ENCODE results near the gene TTC7B. TPM values are rescaled to one million over a fixed set of nuclear protein-coding genes. Genes with fewer than 3 reads are reported as not detected.

Gene TTC7B
- total RNA-seq, 1 experiment from 2014 or later: under 0.01 TPM

DNA sequence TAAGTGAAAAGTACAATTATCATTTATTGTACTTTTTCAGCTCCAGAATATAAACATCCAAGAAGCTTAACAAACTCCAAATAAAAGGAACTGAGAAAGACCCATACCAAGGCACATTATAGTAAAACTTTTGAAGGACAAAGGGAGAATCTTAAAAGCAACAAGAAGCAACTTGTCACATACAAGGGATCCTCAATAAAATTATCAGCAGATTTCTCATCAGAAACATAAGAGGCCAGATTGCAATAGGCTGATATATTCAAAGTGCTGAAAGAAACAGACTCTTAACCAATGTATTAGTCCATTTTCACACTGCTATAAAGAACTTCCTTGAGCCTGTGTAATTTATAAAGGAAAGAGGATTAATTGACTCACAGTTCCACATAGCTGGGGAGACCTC lies 48.3 kb downstream of the TTC7B start:
- Histone ChIP-seq H3K9me3 (ENCODE audit: low read length) (peaks cover 35% of the 10 kb centered on the region), H3K27me3 (ENCODE audit: low read length) (peaks cover 6% of the 10 kb centered on the region; the same call in 1 of the 2 replicates), H3K36me3 (ENCODE audit: insufficient read depth, low read length) (no peaks in the 10 kb centered on the region; the same call in 1 of the 2 replicates), H3K79me2 (ENCODE audit: low read length) (no peaks in the 10 kb centered on the region), H2AFZ (ENCODE audit: low read length) (no peak overlapping the region), H3K4me2 (ENCODE audit: low read depth, low read length, poor library complexity, severe bottlenecking) (no peak overlapping the region), H4K20me1 (ENCODE audit: insufficient read depth, low read depth, low read length) (no peaks in the 10 kb centered on the region), H3K9ac (ENCODE audit: low read length) (no peak overlapping the region), H3K9me2 (replicated peaks; ENCODE audit: insufficient read depth, low read length) (no peaks in the 10 kb centered on the region), H3K4me1 (ENCODE audit: low read length) (no peaks in the 10 kb centered on the region), H3K27ac (ENCODE audit: low read length) (no peak overlapping the region), H3K4me3 (ENCODE audit: low read length) (no peak overlapping the region)
- no peak for DNase-seq

DNA sequence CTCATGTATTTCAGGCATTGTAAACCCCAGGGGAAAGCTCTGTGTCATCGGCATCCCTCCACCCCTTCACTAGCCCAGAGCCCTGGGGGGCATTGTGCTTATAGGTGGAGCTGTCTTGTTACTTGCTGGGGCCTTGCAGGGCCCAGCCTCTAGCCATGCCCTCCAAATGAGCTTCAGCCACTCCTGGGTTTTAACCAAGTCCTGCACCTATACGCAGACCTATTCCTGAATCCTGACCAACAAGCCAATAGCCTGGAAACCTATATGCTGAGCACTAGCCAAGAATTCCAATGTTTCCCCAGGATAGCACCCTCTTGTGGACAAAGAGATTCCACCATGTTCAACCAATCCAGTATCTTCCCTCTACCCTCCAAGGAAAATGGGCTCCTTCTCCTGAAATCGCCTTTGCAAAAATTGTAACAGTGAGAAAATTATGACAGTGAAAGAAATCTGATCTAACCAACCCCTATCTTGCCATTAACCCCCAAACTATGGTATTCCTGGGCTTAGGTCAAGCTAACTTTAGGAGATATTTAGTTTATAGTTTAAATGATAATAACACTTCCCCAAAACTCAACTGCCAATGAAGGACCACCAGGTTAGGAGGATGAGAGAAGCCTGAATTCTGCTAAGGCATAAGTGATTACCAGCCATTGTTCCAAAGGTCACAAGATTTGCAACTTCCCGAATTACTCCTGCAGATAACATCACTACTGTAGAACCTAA lies 55.5 kb downstream of the TTC7B start:
- Histone ChIP-seq H3K36me3 (ENCODE audit: insufficient read depth, low read length) (no peaks in the 10 kb centered on the region), H3K4me2 (ENCODE audit: low read depth, low read length, poor library complexity, severe bottlenecking) (no peak overlapping the region), H2AFZ (ENCODE audit: low read length) (no peak overlapping the region), H3K79me2 (ENCODE audit: low read length) (no peaks in the 10 kb centered on the region), H3K9ac (ENCODE audit: low read length) (no peak overlapping the region), H3K27me3 (ENCODE audit: low read length) (no peaks in the 10 kb centered on the region), H3K9me3 (ENCODE audit: low read length) (peaks cover 20% of the 10 kb centered on the region), H3K4me3 (ENCODE audit: low read length) (no peak overlapping the region), H4K20me1 (ENCODE audit: insufficient read depth, low read depth, low read length) (no peaks in the 10 kb centered on the region), H3K4me1 (ENCODE audit: low read length) (peaks cover 19% of the 10 kb centered on the region), H3K27ac (ENCODE audit: low read length) (no peak overlapping the region), H3K9me2 (replicated peaks; ENCODE audit: insufficient read depth, low read length) (no peaks in the 10 kb centered on the region)
- DNase-seq: peak; percentile 57

GRCh38 chr14:90760078-90760444 lies 56.2 kb downstream of the TTC7B start:
- Histone ChIP-seq H2AFZ (ENCODE audit: low read length) (0 out of 2 replicates have a peak overlapping the region, but pooled peaks have one; percentile 100), H3K27me3 (ENCODE audit: low read length) (no peaks in the 10 kb centered on the region)

GRCh38 chr14:90759370-90760077 lies 56.7 kb downstream of the TTC7B start:
- no peaks in the 10 kb centered on the region for H3K36me3 ChIP-seq (ENCODE audit: insufficient read depth, low read length)
- H3K27ac ChIP-seq (ENCODE audit: low read length): no peak overlapping the region
- H3K4me3 ChIP-seq (ENCODE audit: low read length): no peak overlapping the region; the same call in 1 of the 2 replicates
- peak overlapping the region; percentile 100; the same call in 1 of the 2 replicates for H2AFZ ChIP-seq (ENCODE audit: low read length)
- peaks cover 19% of the 10 kb centered on the region for H3K4me1 ChIP-seq (ENCODE audit: low read length)
- peak overlapping the region; percentile 85 for H3K4me2 ChIP-seq (ENCODE audit: low read depth, low read length, poor library complexity, severe bottlenecking)
- peaks cover 16% of the 10 kb centered on the region for H3K9me3 ChIP-seq (ENCODE audit: low read length)
- H4K20me1 ChIP-seq (ENCODE audit: insufficient read depth, low read depth, low read length): no peaks in the 10 kb centered on the region
- H3K79me2 ChIP-seq (ENCODE audit: low read length): no peaks in the 10 kb centered on the region
- no peaks in the 10 kb centered on the region for H3K27me3 ChIP-seq (ENCODE audit: low read length)
- H3K9me2 ChIP-seq (replicated peaks; ENCODE audit: insufficient read depth, low read length): no peaks in the 10 kb centered on the region
- peak overlapping the region; percentile 78 for H3K9ac ChIP-seq (ENCODE audit: low read length)
- peak; percentile 57 for DNase-seq

More at GRCh38 chr14:90760078-90760444, 56.2 kb downstream of the TTC7B start:
- Histone ChIP-seq H3K9me3 (ENCODE audit: low read length) (peaks cover 19% of the 10 kb centered on the region), H3K27ac (ENCODE audit: low read length) (no peak overlapping the region), H3K9ac (ENCODE audit: low read length) (no peak overlapping the region), H3K36me3 (ENCODE audit: insufficient read depth, low read length) (no peaks in the 10 kb centered on the region), H3K4me1 (ENCODE audit: low read length) (peaks cover 19% of the 10 kb centered on the region), H3K9me2 (replicated peaks; ENCODE audit: insufficient read depth, low read length) (no peaks in the 10 kb centered on the region), H3K79me2 (ENCODE audit: low read length) (no peaks in the 10 kb centered on the region), H3K4me2 (ENCODE audit: low read depth, low read length, poor library complexity, severe bottlenecking) (no peak overlapping the region), H4K20me1 (ENCODE audit: insufficient read depth, low read depth, low read length) (no peaks in the 10 kb centered on the region), H3K4me3 (ENCODE audit: low read length) (no peak overlapping the region)
- no peak for DNase-seq

- peak overlapping the region; percentile 100 for H2AFZ ChIP-seq (ENCODE audit: low read length)
- DNase-seq: no peak
- H4K20me1 ChIP-seq (ENCODE audit: insufficient read depth, low read depth, low read length): no peaks in the 10 kb centered on the region
- H3K9me2 ChIP-seq (replicated peaks; ENCODE audit: insufficient read depth, low read length): no peaks in the 10 kb centered on the region
- peak overlapping the region; percentile 68 for H3K4me3 ChIP-seq (ENCODE audit: low read length)
- H3K4me1 ChIP-seq (ENCODE audit: low read length): peaks cover 19% of the 10 kb centered on the region
- H3K36me3 ChIP-seq (ENCODE audit: insufficient read depth, low read length): no peaks in the 10 kb centered on the region
- peak overlapping the region; percentile 85 for H3K4me2 ChIP-seq (ENCODE audit: low read depth, low read length, poor library complexity, severe bottlenecking)
- peak overlapping the region; percentile 78 for H3K9ac ChIP-seq (ENCODE audit: low read length)
- no peak overlapping the region for H3K27ac ChIP-seq (ENCODE audit: low read length)
- H3K79me2 ChIP-seq (ENCODE audit: low read length): no peaks in the 10 kb centered on the region
- no peaks in the 10 kb centered on the region for H3K27me3 ChIP-seq (ENCODE audit: low read length)
- peaks cover 13% of the 10 kb centered on the region for H3K9me3 ChIP-seq (ENCODE audit: low read length)
These were observed 57.3 kb downstream of the TTC7B start for GRCh38 chr14:90758959-90759358.

DNA sequence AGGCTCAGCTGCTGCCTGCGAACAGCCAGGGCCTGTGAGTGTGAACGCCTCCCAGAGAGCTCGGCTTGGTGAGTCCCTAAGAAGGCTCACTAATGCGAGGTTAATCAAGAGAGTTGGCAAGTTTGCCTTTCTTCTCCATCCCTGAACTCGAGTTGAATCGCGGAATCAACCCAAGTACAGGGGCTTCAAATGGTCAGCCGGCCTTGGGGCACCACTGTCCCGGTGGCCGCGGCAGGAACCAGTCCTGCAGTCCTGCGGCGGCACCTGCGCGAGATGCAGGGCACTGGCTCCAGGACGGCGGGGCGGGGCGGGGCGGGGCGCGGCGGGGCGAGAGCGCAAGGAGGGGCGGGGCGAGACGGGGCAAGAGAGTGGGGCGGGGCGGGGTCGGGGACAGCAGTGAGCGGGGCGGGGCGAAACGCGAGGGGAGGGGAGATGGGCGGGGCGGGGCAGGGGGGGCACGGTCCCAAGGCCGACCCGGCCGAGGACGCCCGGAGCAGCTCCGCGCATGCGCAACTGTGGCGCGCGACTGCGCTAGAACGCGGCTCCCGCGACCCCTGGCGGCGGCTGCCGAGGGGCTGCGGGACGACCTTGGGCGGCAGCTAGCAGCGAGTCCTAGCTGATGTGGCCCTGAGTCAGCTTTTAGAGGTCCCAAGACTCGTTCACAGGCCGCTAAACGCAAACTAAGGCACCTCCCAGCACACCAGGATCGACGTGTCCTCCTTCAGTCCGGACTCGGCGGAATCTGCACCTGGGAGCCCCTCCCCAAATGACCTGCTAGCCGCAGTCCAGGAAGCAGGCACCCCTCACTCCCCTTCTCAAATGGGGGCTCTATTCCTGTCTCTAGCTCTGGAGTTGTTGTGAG lies 58.0 kb downstream of the TTC7B start:
- Histone ChIP-seq H3K9me3 (ENCODE audit: low read length) (peaks cover 8% of the 10 kb centered on the region), H3K36me3 (ENCODE audit: insufficient read depth, low read length) (no peaks in the 10 kb centered on the region), H4K20me1 (ENCODE audit: insufficient read depth, low read depth, low read length) (no peaks in the 10 kb centered on the region), H3K9ac (ENCODE audit: low read length) (peak overlapping the region; percentile 78), H3K4me3 (ENCODE audit: low read length) (peak overlapping the region; percentile 68), H3K27ac (ENCODE audit: low read length) (no peak overlapping the region), H3K4me1 (ENCODE audit: low read length) (peaks cover 19% of the 10 kb centered on the region), H3K27me3 (ENCODE audit: low read length) (no peaks in the 10 kb centered on the region), H3K79me2 (ENCODE audit: low read length) (no peaks in the 10 kb centered on the region), H2AFZ (ENCODE audit: low read length) (peak overlapping the region; percentile 100), H3K4me2 (ENCODE audit: low read depth, low read length, poor library complexity, severe bottlenecking) (peak overlapping the region; percentile 85), H3K9me2 (replicated peaks; ENCODE audit: insufficient read depth, low read length) (no peaks in the 10 kb centered on the region)
- peak; percentile 98 for DNase-seq

- Histone ChIP-seq H3K4me1 (ENCODE audit: low read length) (peaks cover 19% of the 10 kb centered on the region), H4K20me1 (ENCODE audit: insufficient read depth, low read depth, low read length) (no peaks in the 10 kb centered on the region), H3K36me3 (ENCODE audit: insufficient read depth, low read length) (no peaks in the 10 kb centered on the region), H3K79me2 (ENCODE audit: low read length) (no peaks in the 10 kb centered on the region), H3K4me3 (ENCODE audit: low read length) (peak overlapping the region; percentile 56), H3K4me2 (ENCODE audit: low read depth, low read length, poor library complexity, severe bottlenecking) (peak overlapping the region; percentile 65), H2AFZ (ENCODE audit: low read length) (peak overlapping the region; percentile 73; the same call in 1 of the 2 replicates), H3K9ac (ENCODE audit: low read length) (peak overlapping the region; percentile 35; the same call in 1 of the 2 replicates), H3K27me3 (ENCODE audit: low read length) (no peaks in the 10 kb centered on the region), H3K9me2 (replicated peaks; ENCODE audit: insufficient read depth, low read length) (no peaks in the 10 kb centered on the region), H3K9me3 (ENCODE audit: low read length) (peaks cover under 1% of the 10 kb centered on the region; the same call in 1 of the 2 replicates), H3K27ac (ENCODE audit: low read length) (no peak overlapping the region)
- no peak for DNase-seq
These were observed 58.8 kb downstream of the TTC7B start for GRCh38 chr14:90757452-90757851.
